Measurements from ENCODE around the gene C3orf20. TPM values are rescaled to one million over a fixed set of nuclear protein-coding genes. Genes with fewer than 3 reads are reported as not detected.

Gene C3orf20
- total RNA-seq, 3 donors from 2014 or later: 0.15 to 0.16 TPM; not detected in 1

GRCh38 chr3:14760185-14760584 lies 85.2 kb downstream of the C3orf20 start:
- TF ChIP-seq POLR2A (IDR thresholded peaks at IDR 0.05) (no peak), CTCF (IDR thresholded peaks at IDR 0.05) (no peak), POLR2AphosphoS5 (IDR thresholded peaks at IDR 0.05) (no peak)
- DNase-seq (ENCODE audit: low spot score in 2 of 2): no peak
- Histone ChIP-seq H3K4me3 (no peak overlapping the region), H3K4me1 (no peaks in the 10 kb centered on the region), H3K27ac (no peak overlapping the region), H3K27me3 (no peaks in the 10 kb centered on the region), H3K36me3 (no peaks in the 10 kb centered on the region), H3K9me3 (no peaks in the 10 kb centered on the region)
- intact Hi-C loops (cut with DNase I; ENCODE audit: low total_unique reads): loop anchor here (5.0 kb wide), 1 partner anchor 1188 kb away; no protein-coding TSS in a partner anchor

GRCh38 chr3:14761121-14761672 lies 86.3 kb downstream of the C3orf20 start:
- TF ChIP-seq POLR2AphosphoS5 (IDR thresholded peaks at IDR 0.05) (no peak), POLR2A (IDR thresholded peaks at IDR 0.05) (no peak), CTCF (IDR thresholded peaks at IDR 0.05) (no peak)
- Histone ChIP-seq H3K27me3 (no peaks in the 10 kb centered on the region), H3K27ac (no peak overlapping the region), H3K4me1 (no peaks in the 10 kb centered on the region), H3K4me3 (no peak overlapping the region), H3K36me3 (no peaks in the 10 kb centered on the region), H3K9me3 (no peaks in the 10 kb centered on the region)
- intact Hi-C loops (cut with DNase I; ENCODE audit: low total_unique reads): loop anchor here (5.0 kb wide), 1 partner anchor 1189 kb away; no protein-coding TSS in a partner anchor
- DNase-seq (ENCODE audit: low spot score in 2 of 2): no peak

GRCh38 chr3:14761866-14762265 lies 86.9 kb downstream of the C3orf20 start:
- no peak overlapping the region for H3K4me3 ChIP-seq
- H3K4me1 ChIP-seq: no peaks in the 10 kb centered on the region
- no peaks in the 10 kb centered on the region for H3K36me3 ChIP-seq
- no peak overlapping the region for H3K27ac ChIP-seq
- no peak for DNase-seq (ENCODE audit: low spot score in 2 of 2)
- H3K27me3 ChIP-seq: no peaks in the 10 kb centered on the region
- H3K9me3 ChIP-seq: no peaks in the 10 kb centered on the region
- no peak for TF ChIP-seq CTCF (IDR thresholded peaks at IDR 0.05)
- no peak for TF ChIP-seq POLR2A (IDR thresholded peaks at IDR 0.05)
- TF ChIP-seq POLR2AphosphoS5 (IDR thresholded peaks at IDR 0.05): no peak
- intact Hi-C loops (cut with DNase I; ENCODE audit: low total_unique reads): loop anchor here (5.0 kb wide), 1 partner anchor 1190 kb away; no protein-coding TSS in a partner anchor

- H3K27ac ChIP-seq: no peak overlapping the region
- no peak overlapping the region for H3K4me3 ChIP-seq
- TF ChIP-seq POLR2AphosphoS5 (IDR thresholded peaks at IDR 0.05): no peak
- no peak for TF ChIP-seq CTCF (IDR thresholded peaks at IDR 0.05)
- no peak for TF ChIP-seq POLR2A (IDR thresholded peaks at IDR 0.05)
Measured at GRCh38 chr3:14762701-14763100, 87.8 kb downstream of the C3orf20 start.

GRCh38 chr3:14764331-14765059 lies 89.6 kb downstream of the C3orf20 start:
- H3K27ac ChIP-seq: no peak overlapping the region
- H3K4me1 ChIP-seq: no peaks in the 10 kb centered on the region
- H3K4me3 ChIP-seq: no peak overlapping the region
- H3K27me3 ChIP-seq: no peaks in the 10 kb centered on the region
- no peaks in the 10 kb centered on the region for H3K9me3 ChIP-seq
- H3K36me3 ChIP-seq: no peaks in the 10 kb centered on the region
- intact Hi-C loops (cut with DNase I; ENCODE audit: low total_unique reads): loop anchor here (5.0 kb wide), 1 partner anchor 1192 kb away; no protein-coding TSS in a partner anchor
- TF ChIP-seq POLR2AphosphoS5 (IDR thresholded peaks at IDR 0.05) (no peak), POLR2A (IDR thresholded peaks at IDR 0.05) (no peak), CTCF (IDR thresholded peaks at IDR 0.05) (no peak)
- no peak for DNase-seq (ENCODE audit: low spot score in 2 of 2)

More at GRCh38 chr3:14762701-14763100, 87.8 kb downstream of the C3orf20 start:
- Histone ChIP-seq H3K9me3 (no peaks in the 10 kb centered on the region), H3K27me3 (no peaks in the 10 kb centered on the region), H3K36me3 (no peaks in the 10 kb centered on the region), H3K4me1 (no peaks in the 10 kb centered on the region)
- intact Hi-C loops (cut with DNase I; ENCODE audit: low total_unique reads): loop anchor here (5.0 kb wide), 1 partner anchor 1190 kb away; no protein-coding TSS in a partner anchor
- no peak for DNase-seq (ENCODE audit: low spot score in 2 of 2)
